Endothelial cell of umbilical vein (primary cell): ENCODE results near the gene PDE6C. TPM values are rescaled to one million over a fixed set of nuclear protein-coding genes. Genes with fewer than 3 reads are reported as not detected.

Experiments
- BruUV-seq: library from RNA; stranded (reverse); fragments of 400-500 nt; replicated peaks from 2 replicates; lab custom pipeline; 2021; lab: Mats Ljungman, UMichigan
- CTCF ChIA-PET: fragments of 300-600, 350-600 bp; sonication (Branson Sonifier 250); formaldehyde crosslinking; loops from one replicate; lab custom pipeline; 2021; ENCODE audit warnings: antibody characterized with exemption, inconsistent platforms; lab: Charles Lee
- POLR2A ChIA-PET: fragments of 300-600, 350-600 bp; sonication (Branson Sonifier 250); formaldehyde crosslinking; loops from one replicate; lab custom pipeline; 2021; ENCODE audit warnings: antibody characterized with exemption, inconsistent platforms; lab: Charles Lee
- DNase-seq: peaks from one replicate; pipeline ENCODE4 v3.0.0-alpha.2; 2011; ENCODE audit warnings: low read depth, low spot score
- FAIRE-seq: peaks from 2 replicates; lab custom pipeline; 2011; peaks lifted over from hg19 to GRCh38; lab: Jason Lieb, UNC
- H2AFZ ChIP-seq: 2 replicates; pipeline ENCODE4 v1.6.0; 2012; ENCODE audit warnings: low read depth, low read length, control low read depth, inconsistent platforms
- H3K27ac ChIP-seq: 2 replicates; pipeline ENCODE4 v1.5.1; 2011; ENCODE audit warnings: low read depth, mild to moderate bottlenecking, control low read depth, low read length, moderate library complexity; ENCODE audit not compliant: insufficient read depth
- H3K27me3 ChIP-seq, 2 experiments: 2 replicates each; pipeline versions ENCODE4 v1.6.0 to v1.6.1; 2011; ENCODE audit warnings: low read length in 2 of 2, mixed read lengths in 1 of 2; ENCODE audit not compliant: control insufficient read depth in 2 of 2, insufficient read depth in 2 of 2
- H3K36me3 ChIP-seq, 2 experiments: 2 replicates in 1 of 2; 3 replicates in 1 of 2; pipeline ENCODE4 v1.5.1; 2011; ENCODE audit warnings: low read length in 2 of 2, mild to moderate bottlenecking in 1 of 2, moderate library complexity in 1 of 2; ENCODE audit not compliant: control insufficient read depth in 2 of 2, insufficient read depth in 2 of 2; ENCODE audit errors: extremely low read depth in 1 of 2
- H3K4me1 ChIP-seq: 3 replicates; pipeline ENCODE4 v1.5.1; 2011; ENCODE audit warnings: mild to moderate bottlenecking, low read length; ENCODE audit not compliant: control insufficient read depth, insufficient read depth; ENCODE audit errors: extremely low read depth
- H3K4me2 ChIP-seq: 2 replicates; pipeline ENCODE4 v1.6.1; 2011; ENCODE audit warnings: low read length, control low read depth, mixed read lengths; ENCODE audit not compliant: insufficient read depth
- H3K4me3 ChIP-seq, 3 experiments: fragments of 200-600 bp in 1 of 3; sonication (generic), shearing (Covaris generic) in 1 of 3; replicated peaks in 1 of 3; 2 replicates each; pipeline ENCODE4 v1.5.1; 2011 to 2016; ENCODE audit warnings: control low read depth in 3 of 3, low read length in 3 of 3, mild to moderate bottlenecking in 2 of 3, inconsistent platforms in 1 of 3, low read depth in 1 of 3, moderate library complexity in 1 of 3; ENCODE audit not compliant: insufficient read depth in 1 of 3
- H3K79me2 ChIP-seq: 2 replicates; pipeline ENCODE4 v1.6.0; 2012; ENCODE audit warnings: low read length, inconsistent platforms; ENCODE audit not compliant: control insufficient read depth, insufficient read depth
- H3K9ac ChIP-seq: replicated peaks from 2 replicates; pipeline ENCODE3; 2011; ENCODE audit warnings: low read length, control low read depth; ENCODE audit not compliant: insufficient read depth; ENCODE audit errors: extremely low read depth
- H3K9me1 ChIP-seq: replicated peaks from 3 replicates; pipeline ENCODE4 v1.6.0; 2011; ENCODE audit warnings: mild to moderate bottlenecking, low read length; ENCODE audit not compliant: control insufficient read depth, insufficient read depth; ENCODE audit errors: extremely low read depth
- H3K9me3 ChIP-seq: replicated peaks from 2 replicates; pipeline ENCODE4 v1.5.1; 2012; ENCODE audit warnings: low read length, inconsistent platforms; ENCODE audit not compliant: control insufficient read depth, insufficient read depth
- H4K20me1 ChIP-seq: replicated peaks from 2 replicates; pipeline ENCODE3; 2011; ENCODE audit warnings: mild to moderate bottlenecking, low read length; ENCODE audit not compliant: control insufficient read depth, insufficient read depth; ENCODE audit errors: extremely low read depth
- EZH2 ChIP-seq: IDR thresholded peaks from 2 replicates; pipeline ENCODE4 v1.6.1; 2012; ENCODE audit warnings: borderline replicate concordance, low read depth, mild to moderate bottlenecking, moderate library complexity, low read length, inconsistent platforms; ENCODE audit not compliant: severe bottlenecking
- FOS ChIP-seq: IDR thresholded peaks from 2 replicates; pipeline ENCODE4 v1.6.1; 2011; ENCODE audit warnings: mild to moderate bottlenecking, low read length, moderate library complexity, borderline replicate concordance; ENCODE audit not compliant: insufficient read depth
- GATA2 ChIP-seq: IDR thresholded peaks from 2 replicates; pipeline ENCODE4 v1.7.0; 2011; ENCODE audit warnings: low read depth, mild to moderate bottlenecking, moderate library complexity, mixed read lengths, low read length; ENCODE audit not compliant: insufficient read length, insufficient read depth
- JUN ChIP-seq: IDR thresholded peaks from 2 replicates; pipeline ENCODE4 v1.6.1; 2011; ENCODE audit warnings: borderline replicate concordance, low read depth; ENCODE audit not compliant: insufficient read length, insufficient read depth
- MYC ChIP-seq: IDR thresholded peaks from one replicate; pipeline ENCODE4 v1.6.1; 2011; ENCODE audit warnings: mild to moderate bottlenecking, low read depth, low read length
- POLR2A ChIP-seq: IDR thresholded peaks from 2 replicates; pipeline ENCODE4 v1.6.1; 2012; ENCODE audit warnings: low read depth, mild to moderate bottlenecking, control low read depth, low read length
- POLR2AphosphoS5 ChIP-seq: IDR thresholded peaks from 2 replicates; pipeline ENCODE4 v1.6.1; 2012; ENCODE audit warnings: low read depth, mild to moderate bottlenecking, control low read depth, low read length, moderate library complexity; ENCODE audit not compliant: insufficient read depth
- dilution Hi-C: fragments of 300-500 bp; cut with MboI; formaldehyde crosslinking; loops from one replicate; pipeline ENCODE4 v1.15.0; 2019; ENCODE audit warnings: low sequenced_read_pairs; ENCODE audit not compliant: extremely low pct_ligation_motif_present
- intact Hi-C: fragments of 100-400 bp; cut with micrococcal nuclease; formaldehyde crosslinking; loops from one replicate; pipeline ENCODE4 v1.10.0; 2022
- polyA plus RNA-seq, 4 experiments: library from polyadenylated mRNA; depleted of rRNA in 3 of 4; stranded (reverse) in 3 of 4; unstranded in 1 of 4; fragments of >200 nt; gene quantifications; 2 replicates each; pipeline versions ENCODE4 v1.2.1 to v1.2.3, GENCODE V29; 2011 to 2012; ENCODE audit warnings: missing spikeins in 1 of 4
- total RNA-seq: library from RNA; stranded (reverse); gene quantifications from 2 replicates; pipeline ENCODE4 v1.2.3, GENCODE V29; 2021
- TF ChIP-seq, protein P1 (sequence below), 2 donors: IDR thresholded peaks; 1 replicate in 1 of 2; 2 replicates in 1 of 2; pipeline ENCODE4 v1.5.1; 2011; ENCODE audit warnings: low read length in 2 of 2, mild to moderate bottlenecking in 2 of 2, moderate library complexity in 2 of 2, control low read depth in 1 of 2, inconsistent platforms in 1 of 2, low read depth in 1 of 2; ENCODE audit not compliant: insufficient read depth in 1 of 2; ENCODE audit errors: extremely low read depth in 1 of 2
- TF ChIP-seq, protein P2 (sequence below): IDR thresholded peaks from 2 replicates; pipeline ENCODE4 v1.6.1; 2011; ENCODE audit not compliant: insufficient read depth, insufficient read length

PDE6C gene
- total and polyA plus RNA-seq, 2 donors (not counting 3 experiments of a cell fraction or from before 2014, with no cell fraction given): not detected

DNA sequence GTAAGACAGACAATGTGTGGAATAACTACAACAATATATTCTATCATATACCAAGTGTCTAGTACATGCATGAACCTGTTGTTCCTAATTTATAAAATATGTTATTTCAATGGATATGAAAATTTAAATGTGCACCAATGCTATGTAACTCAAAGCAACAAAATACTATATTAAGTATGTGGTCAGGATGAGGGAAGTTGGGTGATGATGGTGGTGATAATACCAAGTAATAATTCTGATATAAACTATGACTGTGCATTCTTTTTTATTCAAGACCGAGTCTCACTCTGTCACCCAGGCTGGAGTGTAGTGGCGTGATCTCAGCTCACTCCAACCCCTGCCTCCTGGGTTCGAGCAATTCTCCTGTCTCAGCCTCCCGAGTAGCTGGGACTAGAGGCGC is 92.1 kb downstream of the PDE6C start:
- Histone ChIP-seq H3K4me2 (no peak overlapping the region), H3K36me3 (no peaks in the 10 kb centered on the region), H3K9me1 (no peaks in the 10 kb centered on the region), H3K9ac (no peak overlapping the region), H3K4me3 (no peak overlapping the region), H2AFZ (no peak overlapping the region), H3K9me3 (no peaks in the 10 kb centered on the region), H4K20me1 (no peaks in the 10 kb centered on the region), H3K4me1 (peaks cover 9% of the 10 kb centered on the region), H3K27me3 (peaks cover 0 to 9% of the 10 kb centered on the region in 2 experiments), H3K27ac (no peak overlapping the region), H3K79me2 (peaks cover 6% of the 10 kb centered on the region)
- FAIRE-seq (no peak), DNase-seq (no peak)
- BruUV-seq: no TSS peak
- TF ChIP-seq MYC: no peak
- no peak for TF ChIP-seq JUN
- TF ChIP-seq POLR2AphosphoS5: no peak
- TF ChIP-seq, protein P1, sequence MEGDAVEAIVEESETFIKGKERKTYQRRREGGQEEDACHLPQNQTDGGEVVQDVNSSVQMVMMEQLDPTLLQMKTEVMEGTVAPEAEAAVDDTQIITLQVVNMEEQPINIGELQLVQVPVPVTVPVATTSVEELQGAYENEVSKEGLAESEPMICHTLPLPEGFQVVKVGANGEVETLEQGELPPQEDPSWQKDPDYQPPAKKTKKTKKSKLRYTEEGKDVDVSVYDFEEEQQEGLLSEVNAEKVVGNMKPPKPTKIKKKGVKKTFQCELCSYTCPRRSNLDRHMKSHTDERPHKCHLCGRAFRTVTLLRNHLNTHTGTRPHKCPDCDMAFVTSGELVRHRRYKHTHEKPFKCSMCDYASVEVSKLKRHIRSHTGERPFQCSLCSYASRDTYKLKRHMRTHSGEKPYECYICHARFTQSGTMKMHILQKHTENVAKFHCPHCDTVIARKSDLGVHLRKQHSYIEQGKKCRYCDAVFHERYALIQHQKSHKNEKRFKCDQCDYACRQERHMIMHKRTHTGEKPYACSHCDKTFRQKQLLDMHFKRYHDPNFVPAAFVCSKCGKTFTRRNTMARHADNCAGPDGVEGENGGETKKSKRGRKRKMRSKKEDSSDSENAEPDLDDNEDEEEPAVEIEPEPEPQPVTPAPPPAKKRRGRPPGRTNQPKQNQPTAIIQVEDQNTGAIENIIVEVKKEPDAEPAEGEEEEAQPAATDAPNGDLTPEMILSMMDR (IDR thresholded peaks at IDR 0.05; ENCODE audit: extremely low read depth in 1 of 2, insufficient read depth in 1 of 2, low read depth in 1 of 2, low read length in 2 of 2): no peak
- TF ChIP-seq FOS: no peak
- TF ChIP-seq, protein P2, sequence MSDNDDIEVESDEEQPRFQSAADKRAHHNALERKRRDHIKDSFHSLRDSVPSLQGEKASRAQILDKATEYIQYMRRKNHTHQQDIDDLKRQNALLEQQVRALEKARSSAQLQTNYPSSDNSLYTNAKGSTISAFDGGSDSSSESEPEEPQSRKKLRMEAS: no peak
- no peak for TF ChIP-seq GATA2
- TF ChIP-seq EZH2: no peak
- TF ChIP-seq POLR2A: no peak
- dilution Hi-C loops: no loop called here
- CTCF ChIA-PET: no interaction called here
- POLR2A ChIA-PET: no interaction called here
- intact Hi-C loops: loop anchor here (5.0 to 10.0 kb wide), 2 partner anchors 153 to 840 kb away; partner anchors contain the start of gene HELLS
